SU-DHL-6 (cell line): ENCODE measurements around the gene ARHGEF16.

ENCODE experiments used
- H2AFZ ChIP-seq: fragments of 200-600 bp; sonication (generic); 2 replicates; pipeline ENCODE4 v1.6.1; 2014; ENCODE audit warnings: low read depth, mild to moderate bottlenecking, moderate library complexity, mixed read lengths, antibody characterized with exemption, low read length; ENCODE audit not compliant: severe bottlenecking
- H3F3A ChIP-seq: fragments of 200-600 bp; shearing (Covaris generic); 2 replicates; pipeline ENCODE4 v1.6.0; 2016; ENCODE audit warnings: antibody characterized with exemption, mild to moderate bottlenecking; ENCODE audit not compliant: insufficient read depth
- H3K27ac ChIP-seq: fragments of 200-600 bp; sonication (generic); 2 replicates; pipeline ENCODE4 v1.5.1; 2016; ENCODE audit warnings: low read depth, mild to moderate bottlenecking, low read length, moderate library complexity, mixed read lengths
- H3K27me3 ChIP-seq: fragments of 200-600 bp; sonication (generic), shearing (Covaris generic); 2 replicates; pipeline ENCODE4 v1.6.0; 2014; ENCODE audit warnings: mild to moderate bottlenecking, low read length
- H3K36me3 ChIP-seq: fragments of 200-600 bp; sonication (generic); 2 replicates; pipeline ENCODE4 v1.6.1; 2014; ENCODE audit warnings: mild to moderate bottlenecking, low read length, mixed read lengths
- H3K4me2 ChIP-seq: fragments of 300-600, 200-600 bp; shearing (Covaris generic), sonication (generic); 2 replicates; pipeline ENCODE4 v1.6.0; 2014; ENCODE audit warnings: low read length, low read depth, mild to moderate bottlenecking; ENCODE audit not compliant: poor library complexity, severe bottlenecking
- H3K4me3 ChIP-seq: fragments of 200-600 bp; sonication (generic); 2 replicates; pipeline ENCODE4 v1.5.1; 2014; ENCODE audit warnings: antibody characterized with exemption, low read length, mild to moderate bottlenecking, mixed read lengths; ENCODE audit not compliant: insufficient read depth, poor library complexity, severe bottlenecking
- H3K79me2 ChIP-seq: fragments of 200-600 bp; sonication (generic); 2 replicates; pipeline ENCODE4 v1.6.1; 2014; ENCODE audit warnings: mild to moderate bottlenecking, low read length, moderate library complexity; ENCODE audit not compliant: insufficient read depth
- H3K9ac ChIP-seq: fragments of 200-600 bp; sonication (generic); 2 replicates; pipeline ENCODE4 v1.7.0; 2014; ENCODE audit warnings: mild to moderate bottlenecking, low read length
- H3K9me2 ChIP-seq: fragments of 200-600 bp; sonication (generic); replicated peaks from 2 replicates; pipeline ENCODE4 v1.6.1; 2014; ENCODE audit warnings: low read length; ENCODE audit not compliant: insufficient read depth
- H3K9me3 ChIP-seq: fragments of 200-600 bp; sonication (generic); 2 replicates; pipeline ENCODE4 v1.6.1; 2014; ENCODE audit warnings: low read length, mixed read lengths; ENCODE audit not compliant: insufficient read depth
- H4K20me1 ChIP-seq: fragments of 200-600 bp; sonication (generic); 2 replicates; pipeline ENCODE4 v1.6.1; 2014; ENCODE audit warnings: low read depth, mild to moderate bottlenecking, antibody characterized with exemption, low read length, moderate library complexity, mixed read lengths
- EZH2phosphoT487 ChIP-seq: fragments of 200-600 bp; sonication (generic), shearing (Covaris generic); conservative IDR thresholded peaks from 2 replicates; pipeline ENCODE4 v1.6.1; 2018; ENCODE audit warnings: mild to moderate bottlenecking, antibody characterized with exemption, low read length, moderate library complexity, mixed read lengths
- TF ChIP-seq, protein P1 (sequence below): fragments of 200-600 bp; sonication (generic); IDR thresholded peaks from one replicate; pipeline ENCODE4 v1.5.1; 2017; ENCODE audit warnings: antibody characterized with exemption, mild to moderate bottlenecking, low read length, moderate library complexity; ENCODE audit not compliant: insufficient read depth, poor library complexity, severe bottlenecking

Gene ARHGEF16

GRCh38 chr1:3511856-3512255, 57.4 kb downstream of the ARHGEF16 start:
- H3K79me2 ChIP-seq = no peaks in the 10 kb centered on the region
- H3K9me2 ChIP-seq = no peaks in the 10 kb centered on the region
- no peaks in the 10 kb centered on the region for H3F3A ChIP-seq
- H2AFZ ChIP-seq = no peak overlapping the region
- no peaks in the 10 kb centered on the region for H4K20me1 ChIP-seq
- no peak overlapping the region for H3K9ac ChIP-seq
- H3K4me3 ChIP-seq = no peak overlapping the region
- H3K27me3 ChIP-seq = no peaks in the 10 kb centered on the region
- H3K27ac ChIP-seq = no peak overlapping the region
- no peaks in the 10 kb centered on the region for H3K9me3 ChIP-seq
- H3K36me3 ChIP-seq = no peaks in the 10 kb centered on the region
- H3K4me2 ChIP-seq = no peak overlapping the region
- TF ChIP-seq, protein P1, sequence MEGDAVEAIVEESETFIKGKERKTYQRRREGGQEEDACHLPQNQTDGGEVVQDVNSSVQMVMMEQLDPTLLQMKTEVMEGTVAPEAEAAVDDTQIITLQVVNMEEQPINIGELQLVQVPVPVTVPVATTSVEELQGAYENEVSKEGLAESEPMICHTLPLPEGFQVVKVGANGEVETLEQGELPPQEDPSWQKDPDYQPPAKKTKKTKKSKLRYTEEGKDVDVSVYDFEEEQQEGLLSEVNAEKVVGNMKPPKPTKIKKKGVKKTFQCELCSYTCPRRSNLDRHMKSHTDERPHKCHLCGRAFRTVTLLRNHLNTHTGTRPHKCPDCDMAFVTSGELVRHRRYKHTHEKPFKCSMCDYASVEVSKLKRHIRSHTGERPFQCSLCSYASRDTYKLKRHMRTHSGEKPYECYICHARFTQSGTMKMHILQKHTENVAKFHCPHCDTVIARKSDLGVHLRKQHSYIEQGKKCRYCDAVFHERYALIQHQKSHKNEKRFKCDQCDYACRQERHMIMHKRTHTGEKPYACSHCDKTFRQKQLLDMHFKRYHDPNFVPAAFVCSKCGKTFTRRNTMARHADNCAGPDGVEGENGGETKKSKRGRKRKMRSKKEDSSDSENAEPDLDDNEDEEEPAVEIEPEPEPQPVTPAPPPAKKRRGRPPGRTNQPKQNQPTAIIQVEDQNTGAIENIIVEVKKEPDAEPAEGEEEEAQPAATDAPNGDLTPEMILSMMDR = no peak
- TF ChIP-seq EZH2phosphoT487 = no peak

DNA sequence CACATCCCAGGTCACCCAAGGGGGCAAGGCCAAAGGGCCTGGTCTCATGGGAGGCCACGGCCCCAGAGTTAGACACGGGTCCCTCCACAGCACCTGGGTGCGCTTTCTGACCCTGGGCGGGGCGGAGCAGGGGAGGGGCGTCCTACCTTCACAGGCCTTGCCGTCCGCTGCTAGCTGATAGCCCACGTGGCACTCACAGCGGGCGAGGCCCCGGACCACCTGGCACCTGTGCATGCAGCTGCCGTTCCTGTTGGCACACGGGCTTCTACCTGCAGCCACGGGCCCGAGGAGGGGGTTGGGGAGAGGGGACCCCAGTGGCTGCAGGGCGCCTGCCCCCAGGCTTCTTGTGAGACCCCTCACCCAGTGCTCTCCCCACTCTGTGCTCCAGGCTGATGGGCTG, 59.9 kb downstream of the ARHGEF16 start:
- no peak for TF ChIP-seq EZH2phosphoT487
- H3K4me2 ChIP-seq = no peak overlapping the region
- no peak overlapping the region for H3K9ac ChIP-seq
- H4K20me1 ChIP-seq = no peaks in the 10 kb centered on the region
- no peaks in the 10 kb centered on the region for H3K27me3 ChIP-seq
- H3F3A ChIP-seq = no peaks in the 10 kb centered on the region
- H3K9me2 ChIP-seq = no peaks in the 10 kb centered on the region
- H3K4me3 ChIP-seq = no peak overlapping the region
- no peak overlapping the region for H2AFZ ChIP-seq
- no peaks in the 10 kb centered on the region for H3K79me2 ChIP-seq
- no peaks in the 10 kb centered on the region for H3K9me3 ChIP-seq
- H3K27ac ChIP-seq = no peak overlapping the region
- H3K36me3 ChIP-seq = no peaks in the 10 kb centered on the region

DNA sequence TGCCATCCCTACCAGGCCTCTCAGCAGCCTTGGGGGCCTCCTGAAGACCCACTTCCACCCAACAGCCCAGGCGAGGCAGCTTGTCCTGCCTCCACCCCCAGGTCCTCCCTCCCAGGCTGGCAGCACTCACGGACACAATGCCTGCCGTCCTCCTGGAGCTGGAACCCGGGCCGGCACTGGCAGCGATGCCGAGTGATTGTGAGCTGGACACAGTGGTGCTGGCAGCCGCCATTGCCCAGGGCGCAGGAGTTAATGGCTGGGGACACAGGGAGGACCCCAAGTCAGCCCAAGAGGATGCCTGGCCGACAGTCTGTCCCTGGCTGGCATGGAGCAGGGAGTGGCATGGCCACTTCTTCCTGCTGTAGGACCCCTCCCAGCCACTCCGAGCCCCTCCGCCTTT, 60.8 kb downstream of the ARHGEF16 start:
- TF ChIP-seq, protein P1 = no peak
- TF ChIP-seq EZH2phosphoT487 = no peak
- Histone ChIP-seq H3K79me2 (no peaks in the 10 kb centered on the region), H3K9me3 (no peaks in the 10 kb centered on the region), H3K27ac (no peak overlapping the region), H3K9me2 (no peaks in the 10 kb centered on the region), H4K20me1 (no peaks in the 10 kb centered on the region), H3K4me2 (no peak overlapping the region), H3K27me3 (no peaks in the 10 kb centered on the region), H2AFZ (no peak overlapping the region), H3F3A (no peaks in the 10 kb centered on the region), H3K36me3 (no peaks in the 10 kb centered on the region), H3K4me3 (no peak overlapping the region), H3K9ac (no peak overlapping the region)

GRCh38 chr1:3515774-3516480, 61.5 kb downstream of the ARHGEF16 start:
- H3K27ac ChIP-seq = no peak overlapping the region

More at GRCh38 chr1:3515774-3516480, 61.5 kb downstream of the ARHGEF16 start:
- H3K9me3 ChIP-seq = no peaks in the 10 kb centered on the region
- no peak overlapping the region for H3K9ac ChIP-seq
- H3K36me3 ChIP-seq = no peaks in the 10 kb centered on the region
- no peak for TF ChIP-seq EZH2phosphoT487
- TF ChIP-seq, protein P1 = no peak
- H3K4me3 ChIP-seq = no peak overlapping the region
- no peaks in the 10 kb centered on the region for H3K9me2 ChIP-seq
- no peak overlapping the region for H2AFZ ChIP-seq
- H3K79me2 ChIP-seq = no peaks in the 10 kb centered on the region
- no peaks in the 10 kb centered on the region for H3K27me3 ChIP-seq
- no peaks in the 10 kb centered on the region for H3F3A ChIP-seq
- H3K4me2 ChIP-seq = no peak overlapping the region
- no peaks in the 10 kb centered on the region for H4K20me1 ChIP-seq
